ENCODE data around the gene IPO11. TPM values are rescaled to one million over a fixed set of nuclear protein-coding genes. Genes with fewer than 3 reads are reported as not detected.

The IPO11 gene
- total and polyA plus RNA-seq, 2 of the 13 experiments (the other 11 are each of a cell fraction or from before 2014, with no cell fraction given): 13.9 to 24.4 TPM

- TF ChIP-seq ZNF609 (CRISPR knock-in tag; IDR thresholded peaks at IDR 0.05; ENCODE audit: borderline replicate concordance): peak; percentile 58; the same call in 1 of the 2 replicates
- TF ChIP-seq CBX5 (CRISPR knock-in tag; IDR thresholded peaks at IDR 0.05; ENCODE audit: borderline replicate concordance): 0 out of 2 replicates have a peak, but pooled peaks have one; percentile 38
- TF ChIP-seq ATAD3A (CRISPR knock-in tag; IDR thresholded peaks at IDR 0.05): 0 out of 2 replicates have a peak, but pooled peaks have one; percentile 14
- TF ChIP-seq TMF1 (CRISPR knock-in tag; IDR thresholded peaks at IDR 0.05; ENCODE audit: low read depth): no peak
- TF ChIP-seq ZNF567 (CRISPR knock-in tag; IDR thresholded peaks at IDR 0.05; ENCODE audit: borderline replicate concordance): peak; percentile 72; the same call in 1 of the 2 replicates
- TF ChIP-seq HINFP (CRISPR knock-in tag; IDR thresholded peaks at IDR 0.05; ENCODE audit: low read depth): peak; percentile 41; the same call in 1 of the 2 replicates
- TF ChIP-seq SMYD3 (CRISPR knock-in tag; IDR thresholded peaks at IDR 0.05): no peak
- TF ChIP-seq SYNCRIP (IDR thresholded peaks at IDR 0.05; ENCODE audit: insufficient read depth, low read depth, low read length): no peak
- peak; percentile 69; the same call in 1 of the 2 replicates for TF ChIP-seq ZBTB8A (CRISPR knock-in tag; IDR thresholded peaks at IDR 0.05; ENCODE audit: borderline replicate concordance, low read depth)
Measured at GRCh38 chr5:62403411-62404250, 8.9 kb upstream of the IPO11 start, which contains the start of gene DIMT1 (continued).

Data from HepG2 (cell line).